Spinal cord (tissue), 10 donors: ENCODE measurements around the gene GPR17. TPM values are rescaled to one million over a fixed set of nuclear protein-coding genes. Genes with fewer than 3 reads are reported as not detected.

ENCODE experiments used
- DNase-seq, 6 donors: peaks; one replicate each; pipeline versions ENCODE4 v3.0.0 to v3.0.0-alpha.2; 2013 to 2015; ENCODE audit warnings: low spot score in 6 of 6, low read depth in 4 of 6
- H3K27ac ChIP-seq: one replicate; pipeline ENCODE4 v1.5.1; 2013; ENCODE audit warnings: low read depth, low read length, control low read depth
- H3K27me3 ChIP-seq: one replicate; pipeline ENCODE4 v1.6.1; 2013; ENCODE audit warnings: low read length; ENCODE audit not compliant: control insufficient read depth, insufficient read depth
- H3K36me3 ChIP-seq: one replicate; pipeline ENCODE4 v1.6.1; 2013; ENCODE audit warnings: low read length; ENCODE audit not compliant: control insufficient read depth, insufficient read depth
- H3K4me1 ChIP-seq: one replicate; pipeline ENCODE4 v1.6.1; 2013; ENCODE audit warnings: low read length; ENCODE audit not compliant: control insufficient read depth, insufficient read depth
- H3K4me3 ChIP-seq: one replicate; pipeline ENCODE4 v1.5.1; 2013; ENCODE audit warnings: low read depth, low read length, control low read depth
- H3K9me3 ChIP-seq: one replicate; pipeline ENCODE4 v1.6.1; 2013; ENCODE audit warnings: low read length; ENCODE audit not compliant: control insufficient read depth, insufficient read depth
- WGBS: methylation state at CpG from one replicate; pipeline ENCODE4 v1.1.5; 2013; ENCODE audit warnings: missing lambda C conversion rate; ENCODE audit not compliant: insufficient coverage; 5-methylcytosine and 5-hydroxymethylcytosine counted together
- polyA plus RNA-seq, 2 donors: library from polyadenylated mRNA; unstranded; fragments of 120-200 nt; gene quantifications; one replicate each; pipeline ENCODE4 v1.2.1, GENCODE V29; 2013; ENCODE audit not compliant: insufficient read length in 2 of 2
- total RNA-seq, 2 donors: library from RNA; depleted of rRNA in 1 of 2; stranded (reverse); fragments of 120-200 nt in 1 of 2; fragments of >200 nt in 1 of 2; gene quantifications; one replicate each; pipeline versions ENCODE4 v1.2.3 to v1.2.4, GENCODE V29; 2013 to 2014
- donor health status: healthy.

The GPR17 gene
- total and polyA plus RNA-seq, 4 donors = 36.6 to 376 (median 148) TPM

GRCh38 chr2:127654084-127654837 is 8.3 kb downstream of the GPR17 start:
- H3K27me3 ChIP-seq = no peaks in the 10 kb centered on the region
- no peak overlapping the region for H3K4me3 ChIP-seq
- H3K27ac ChIP-seq = no peak overlapping the region
- no peaks in the 10 kb centered on the region for H3K9me3 ChIP-seq
- DNase-seq = no peak
- H3K4me1 ChIP-seq = peaks cover 70% of the 10 kb centered on the region
- 84% methylated on average over 21 of the region's 24 CpGs for WGBS
- H3K36me3 ChIP-seq = peaks cover 63% of the 10 kb centered on the region

- 88% methylated on average over 7 of the region's 8 CpGs for WGBS
- no peak overlapping the region for H3K27ac ChIP-seq
Observed at GRCh38 chr2:127654838-127655175, 8.9 kb downstream of the GPR17 start.

GRCh38 chr2:127655209-127656073 is 9.5 kb downstream of the GPR17 start:
- DNase-seq = peak in 1 of 6 donors; percentile 48
- H3K36me3 ChIP-seq = peaks cover 55% of the 10 kb centered on the region
- H3K27me3 ChIP-seq = no peaks in the 10 kb centered on the region
- H3K4me3 ChIP-seq = no peak overlapping the region
- 48% methylated on average over 11 of the region's 16 CpGs for WGBS
- no peaks in the 10 kb centered on the region for H3K9me3 ChIP-seq
- H3K4me1 ChIP-seq = peaks cover 59% of the 10 kb centered on the region
- H3K27ac ChIP-seq = peak overlapping the region; percentile 61

More at GRCh38 chr2:127654838-127655175, 8.9 kb downstream of the GPR17 start:
- Histone ChIP-seq H3K27me3 (no peaks in the 10 kb centered on the region), H3K9me3 (no peaks in the 10 kb centered on the region), H3K36me3 (peaks cover 58% of the 10 kb centered on the region), H3K4me1 (peaks cover 66% of the 10 kb centered on the region), H3K4me3 (no peak overlapping the region)
- DNase-seq = no peak

GRCh38 chr2:127656569-127657231 is 10.7 kb downstream of the GPR17 start:
- WGBS = 92% methylated on average over 15 of the region's 15 CpGs
- H3K4me3 ChIP-seq = no peak overlapping the region
- peaks cover 56% of the 10 kb centered on the region for H3K4me1 ChIP-seq
- no peak overlapping the region for H3K27ac ChIP-seq
- H3K9me3 ChIP-seq = no peaks in the 10 kb centered on the region
- H3K36me3 ChIP-seq = peaks cover 44% of the 10 kb centered on the region
- no peaks in the 10 kb centered on the region for H3K27me3 ChIP-seq
- DNase-seq = no peak

- no peak for DNase-seq
- Histone ChIP-seq H3K27me3 (no peaks in the 10 kb centered on the region), H3K27ac (no peak overlapping the region), H3K9me3 (no peaks in the 10 kb centered on the region), H3K36me3 (peaks cover 39% of the 10 kb centered on the region), H3K4me1 (peaks cover 55% of the 10 kb centered on the region), H3K4me3 (no peak overlapping the region)
- WGBS = 87% methylated on average over 16 of the region's 17 CpGs
Observed at GRCh38 chr2:127657232-127657595, 11.3 kb downstream of the GPR17 start.

GRCh38 chr2:127658146-127658545 is 12.2 kb downstream of the GPR17 start:
- peaks cover 50% of the 10 kb centered on the region for H3K4me1 ChIP-seq
- H3K27ac ChIP-seq = no peak overlapping the region
- H3K9me3 ChIP-seq = no peaks in the 10 kb centered on the region
- no peak overlapping the region for H3K4me3 ChIP-seq
- WGBS = 92% methylated on average over 2 of the region's 6 CpGs
- H3K36me3 ChIP-seq = peaks cover 31% of the 10 kb centered on the region
- H3K27me3 ChIP-seq = peaks cover 3% of the 10 kb centered on the region
- DNase-seq = no peak

GRCh38 chr2:127658641-127659407 is 12.9 kb downstream of the GPR17 start:
- 89% methylated on average over 18 of the region's 20 CpGs for WGBS
- H3K27ac ChIP-seq = no peak overlapping the region

GRCh38 chr2:127659408-127660290 is 13.7 kb downstream of the GPR17 start:
- Histone ChIP-seq H3K9me3 (no peaks in the 10 kb centered on the region), H3K27me3 (peaks cover 17% of the 10 kb centered on the region), H3K27ac (no peak overlapping the region), H3K4me1 (peaks cover 42% of the 10 kb centered on the region), H3K36me3 (peaks cover 16% of the 10 kb centered on the region), H3K4me3 (no peak overlapping the region)
- no peak for DNase-seq
- 92% methylated on average over 12 of the region's 14 CpGs for WGBS

More at GRCh38 chr2:127658641-127659407, 12.9 kb downstream of the GPR17 start:
- H3K27me3 ChIP-seq = peaks cover 9% of the 10 kb centered on the region
- H3K4me3 ChIP-seq = no peak overlapping the region
- H3K36me3 ChIP-seq = peaks cover 25% of the 10 kb centered on the region
- DNase-seq = no peak
- peaks cover 47% of the 10 kb centered on the region for H3K4me1 ChIP-seq
- no peaks in the 10 kb centered on the region for H3K9me3 ChIP-seq
